OCI-LY3 (cell line): ENCODE data around the gene GAB1.

Experiments used
- H2AFZ ChIP-seq: fragments of 200-600, 300-600 bp; shearing (Covaris generic); 2 replicates; pipeline ENCODE4 v1.6.0; 2014; ENCODE audit warnings: antibody characterized with exemption, low read depth, low read length
- H3K27ac ChIP-seq: fragments of 200-600, 300-600 bp; sonication (generic); 2 replicates; pipeline ENCODE4 v1.5.1; 2014; ENCODE audit warnings: mild to moderate bottlenecking, low read length, moderate library complexity, mixed read lengths
- H3K27me3 ChIP-seq: fragments of 200-600, 300-600 bp; sonication (generic); 2 replicates; pipeline ENCODE4 v1.6.1; 2014; ENCODE audit warnings: low read depth, low read length, mixed read lengths
- H3K36me3 ChIP-seq: fragments of 200-600, 300-600 bp; sonication (generic); replicated peaks from 2 replicates; pipeline ENCODE3; 2014; ENCODE audit warnings: low read depth, low read length, mixed read lengths
- H3K4me1 ChIP-seq: fragments of 300-600, 200-600 bp; sonication (generic); 2 replicates; pipeline ENCODE4 v1.6.1; 2014; ENCODE audit warnings: low read length, mixed read lengths
- H3K4me2 ChIP-seq: fragments of 200-600, 300-600 bp; sonication (generic); 2 replicates; pipeline ENCODE4 v1.6.1; 2014; ENCODE audit warnings: low read length, mixed read lengths
- H3K4me3 ChIP-seq: fragments of 300-600, 200-600 bp; sonication (generic); 2 replicates; pipeline ENCODE4 v1.5.1; 2014; ENCODE audit warnings: antibody characterized with exemption, mild to moderate bottlenecking, low read length, moderate library complexity
- H3K79me2 ChIP-seq: fragments of 300-600, 200-600 bp; shearing (Covaris generic); 2 replicates; pipeline ENCODE4 v1.6.1; 2014; ENCODE audit warnings: mild to moderate bottlenecking, low read length, mixed read lengths
- H3K9ac ChIP-seq: fragments of 300-600, 200-600 bp; shearing (Covaris generic); 2 replicates; pipeline ENCODE4 v1.6.0; 2014; ENCODE audit warnings: mild to moderate bottlenecking, low read length, moderate library complexity
- H3K9me3 ChIP-seq: fragments of 200-600, 300-600 bp; shearing (Covaris generic); 2 replicates; pipeline ENCODE4 v1.6.1; 2014; ENCODE audit warnings: low read length, mixed read lengths; ENCODE audit not compliant: insufficient read depth
- H4K20me1 ChIP-seq: fragments of 200-600, 300-600 bp; sonication (generic); 2 replicates; pipeline ENCODE4 v1.6.1; 2016; ENCODE audit warnings: low read length, mixed read lengths; ENCODE audit not compliant: insufficient read depth
- CTCF ChIP-seq: fragments of 200-600, 300-600 bp; sonication (generic); IDR thresholded peaks from 2 replicates; pipeline ENCODE4 v1.5.1; 2014; ENCODE audit warnings: antibody characterized with exemption, low read length, low read depth
- EZH2phosphoT487 ChIP-seq: fragments of 200-600 bp; shearing (Covaris generic); IDR thresholded peaks from 2 replicates; pipeline ENCODE4 v1.6.1; 2018; ENCODE audit warnings: antibody characterized with exemption, mixed run types, low read depth

Gene GAB1

GRCh38 chr4:143393195-143393594 lies 56.5 kb downstream of the GAB1 start:
- Histone ChIP-seq H3K27me3 (no peaks in the 10 kb centered on the region), H3K36me3 (peaks cover 10% of the 10 kb centered on the region), H3K9ac (no peak overlapping the region), H3K4me3 (no peak overlapping the region), H3K27ac (no peak overlapping the region), H3K4me2 (no peak overlapping the region), H4K20me1 (peaks cover 14% of the 10 kb centered on the region; the same call in 1 of the 2 replicates), H3K9me3 (no peaks in the 10 kb centered on the region), H3K79me2 (peaks cover 87% of the 10 kb centered on the region), H2AFZ (no peak overlapping the region), H3K4me1 (peaks cover 22% of the 10 kb centered on the region)
- no peak for TF ChIP-seq CTCF
- TF ChIP-seq EZH2phosphoT487 = no peak

GRCh38 chr4:143394739-143395453 lies 58.2 kb downstream of the GAB1 start:
- no peaks in the 10 kb centered on the region for H3K9me3 ChIP-seq
- H2AFZ ChIP-seq = no peak overlapping the region
- peaks cover 79% of the 10 kb centered on the region for H3K79me2 ChIP-seq
- no peak overlapping the region for H3K9ac ChIP-seq
- H4K20me1 ChIP-seq = peaks cover 14% of the 10 kb centered on the region; the same call in 1 of the 2 replicates
- no peak overlapping the region for H3K4me2 ChIP-seq
- H3K4me3 ChIP-seq = no peak overlapping the region
- TF ChIP-seq CTCF = no peak
- TF ChIP-seq EZH2phosphoT487 = no peak
- H3K27me3 ChIP-seq = no peaks in the 10 kb centered on the region
- peaks cover 33% of the 10 kb centered on the region for H3K4me1 ChIP-seq
- H3K36me3 ChIP-seq = peaks cover 10% of the 10 kb centered on the region
- no peak overlapping the region for H3K27ac ChIP-seq

- Histone ChIP-seq H3K27ac (no peak overlapping the region), H2AFZ (no peak overlapping the region), H3K9ac (no peak overlapping the region), H3K4me1 (peaks cover 23% of the 10 kb centered on the region), H3K79me2 (peaks cover 71% of the 10 kb centered on the region), H3K4me2 (no peak overlapping the region), H3K27me3 (no peaks in the 10 kb centered on the region), H3K4me3 (no peak overlapping the region), H4K20me1 (0 out of 2 replicates have a peak, but pooled peaks cover 4% of the 10 kb centered on the region), H3K36me3 (peaks cover 4% of the 10 kb centered on the region), H3K9me3 (no peaks in the 10 kb centered on the region)
- TF ChIP-seq EZH2phosphoT487 (no peak), CTCF (no peak)
Measured at GRCh38 chr4:143396695-143397094, 60.0 kb downstream of the GAB1 start.

- H3K9ac ChIP-seq = no peak overlapping the region
- H3K4me3 ChIP-seq = no peak overlapping the region
- no peak overlapping the region for H3K27ac ChIP-seq
- 0 out of 2 replicates have a peak, but pooled peaks cover 4% of the 10 kb centered on the region for H4K20me1 ChIP-seq
- no peak overlapping the region for H3K4me2 ChIP-seq
- no peak overlapping the region for H2AFZ ChIP-seq
- H3K36me3 ChIP-seq = peaks cover 4% of the 10 kb centered on the region
- H3K27me3 ChIP-seq = no peaks in the 10 kb centered on the region
- no peaks in the 10 kb centered on the region for H3K9me3 ChIP-seq
- TF ChIP-seq CTCF = no peak
- no peak for TF ChIP-seq EZH2phosphoT487
- peaks cover 26% of the 10 kb centered on the region for H3K4me1 ChIP-seq
- H3K79me2 ChIP-seq = peaks cover 70% of the 10 kb centered on the region
Measured at GRCh38 chr4:143397335-143397734, 60.7 kb downstream of the GAB1 start.
